GM12878 (cell line): ENCODE data around the gene GPR108. TPM values are rescaled to one million over a fixed set of nuclear protein-coding genes. Genes with fewer than 3 reads are reported as not detected.
A peak's percentile ranks its signal among the peaks of the same experiment; 100 is the strongest.

Source experiments
- ATAC-seq: fragments of 200-7000 bp; cut with Tn5 transposase; 3 replicates; pipeline ENCODE4 v1.9.1; 2020; ENCODE audit warnings: mild to moderate bottlenecking, moderate library complexity
- BruUV-seq: library from RNA; stranded (reverse); fragments of 400-500 nt; replicated peaks from 2 replicates; lab custom pipeline; 2021; lab: Mats Ljungman, UMichigan
- CTCF ChIA-PET: fragments of 300-600 bp; sonication (Branson Sonifier 250); formaldehyde crosslinking; extraction: SDS; loops from one replicate; lab custom pipeline; 2021; ENCODE audit warnings: inconsistent platforms; lab: Yijun Ruan, JAX
- POLR2A ChIA-PET: fragments of 350-600 bp; formaldehyde crosslinking; extraction: SDS; loops from one replicate; lab custom pipeline; 2021; ENCODE audit warnings: inconsistent platforms; lab: Charles Lee
- RAD21 ChIA-PET: fragments of 300-600 bp; sonication (Branson Sonifier 250); formaldehyde crosslinking; loops from one replicate; lab custom pipeline; 2023; ENCODE audit warnings: antibody characterized with exemption; ENCODE audit not compliant: unreplicated experiment; lab: Charles Lee
- SMC1A ChIA-PET: fragments of 300-600 bp; sonication (Branson Sonifier 250); formaldehyde crosslinking; loops from one replicate; lab custom pipeline; 2023; ENCODE audit not compliant: unreplicated experiment, uncharacterized antibody; lab: Charles Lee
- DNase-seq: peaks from one replicate; pipeline ENCODE4 v3.0.0-alpha.2; 2011; ENCODE audit warnings: low read depth, low spot score
- FAIRE-seq: peaks from 3 replicates; lab custom pipeline; 2011; peaks lifted over from hg19 to GRCh38; lab: Jason Lieb, UNC
- H2AFZ ChIP-seq: 2 replicates; pipeline ENCODE4 v1.6.0; 2011; ENCODE audit warnings: low read depth, low read length, control low read depth; ENCODE audit not compliant: control insufficient read depth
- H3K27ac ChIP-seq: 2 replicates; pipeline ENCODE4 v1.5.1; 2011; ENCODE audit warnings: control low read depth; ENCODE audit not compliant: control insufficient read depth, insufficient read depth
- H3K27me3 ChIP-seq, 2 experiments: replicated peaks in 1 of 2; 2 replicates each; pipeline versions ENCODE4 v1.6.0 to v1.6.1; 2011; ENCODE audit warnings: low read length in 1 of 2; ENCODE audit not compliant: control insufficient read depth in 2 of 2, insufficient read depth in 2 of 2
- H3K36me3 ChIP-seq, 2 experiments: 2 replicates each; pipeline ENCODE4 v1.5.1; 2011; ENCODE audit warnings: low read length in 1 of 2; ENCODE audit not compliant: control insufficient read depth in 2 of 2, insufficient read depth in 2 of 2
- H3K4me1 ChIP-seq: 2 replicates; pipeline ENCODE4 v1.6.1; 2011; ENCODE audit warnings: mild to moderate bottlenecking, low read length, moderate library complexity, mixed read lengths; ENCODE audit not compliant: control insufficient read depth, insufficient read depth
- H3K4me2 ChIP-seq: 2 replicates; pipeline ENCODE4 v1.6.0; 2011; ENCODE audit warnings: control low read depth; ENCODE audit not compliant: control insufficient read depth, insufficient read depth
- H3K4me3 ChIP-seq: fragments of 200-600 bp; sonication (generic); 2 replicates; pipeline ENCODE4 v1.5.1; 2016
- H3K79me2 ChIP-seq: 2 replicates; pipeline ENCODE4 v1.6.0; 2011; ENCODE audit warnings: low read length; ENCODE audit not compliant: control insufficient read depth, insufficient read depth
- H3K9ac ChIP-seq: 2 replicates; pipeline ENCODE4 v1.8.0; 2011; ENCODE audit warnings: low read length, control low read depth, mixed read lengths; ENCODE audit not compliant: control insufficient read depth, insufficient read depth
- H3K9me3 ChIP-seq: replicated peaks from 3 replicates; pipeline ENCODE4 v1.5.1; 2011; ENCODE audit warnings: mild to moderate bottlenecking, low read length; ENCODE audit not compliant: control insufficient read depth, insufficient read depth
- H4K20me1 ChIP-seq: 2 replicates; pipeline ENCODE4 v1.6.0; 2011; ENCODE audit not compliant: control insufficient read depth, insufficient read depth
- CHD4 ChIP-seq: fragments of 200-600 bp; sonication (generic); IDR thresholded peaks from 2 replicates; pipeline ENCODE4 v1.6.1; 2016; ENCODE audit warnings: mild to moderate bottlenecking
- HDAC6 ChIP-seq: fragments of 200-600 bp; sonication (generic); IDR thresholded peaks from one replicate; pipeline ENCODE4 v1.8.0; 2017; ENCODE audit warnings: antibody characterized with exemption; ENCODE audit not compliant: unreplicated experiment
- POLR2AphosphoS5 ChIP-seq: IDR thresholded peaks from 2 replicates; pipeline ENCODE4 v1.6.1; 2011; ENCODE audit warnings: mild to moderate bottlenecking, low read length, inconsistent platforms
- SMAD1 ChIP-seq: fragments of 450-650 bp; IDR thresholded peaks from 2 replicates; pipeline ENCODE4 v1.6.1; 2018; ENCODE audit warnings: mild to moderate bottlenecking, low read depth; ENCODE audit not compliant: partially characterized antibody
- WGBS: methylation state at CpG from one replicate; pipeline ENCODE4 v1.1.6; 2016; ENCODE audit warnings: low lambda C conversion rate; ENCODE audit not compliant: insufficient replicate concordance, insufficient coverage; ENCODE audit errors: missing lambda C conversion rate; 5-methylcytosine and 5-hydroxymethylcytosine counted together
- in situ Hi-C: fragments of 300-500 bp; cut with MboI; formaldehyde crosslinking; loops from 9 replicates; pipeline ENCODE4 v1.14.3; 2018; ENCODE audit warnings: mixed read lengths
- intact Hi-C: fragments of 100-400 bp; cut with micrococcal nuclease; formaldehyde crosslinking; loops from one replicate; pipeline ENCODE4 v1.14.2; 2022; ENCODE audit not compliant: unreplicated experiment
- polyA plus RNA-seq, 11 experiments: library from polyadenylated mRNA; depleted of rRNA in 4 of 11; unstranded in 6 of 11; stranded (reverse) in 5 of 11; fragments of >200 nt; fragmentation: Nextera tagmentation in 4 of 11; fragmentation: Illumina TruSeq in 1 of 11; extraction: Ambion mirVana in 4 of 11; extraction: Trizol in 1 of 11; gene quantifications; 1 replicate in 1 of 11; 2 replicates in 10 of 11; pipeline versions ENCODE4 v1.2.1 to v1.2.3, GENCODE V29; 2011 to 2016; ENCODE audit warnings: inconsistent platforms in 2 of 11, missing spikeins in 2 of 11, low read depth in 1 of 11
- total RNA-seq, 4 experiments: library from RNA; depleted of rRNA in 3 of 4; stranded (reverse); fragments of >200 nt in 3 of 4; fragmentation: Illumina TruSeq in 1 of 4; extraction: Trizol in 1 of 4; gene quantifications; 2 replicates each; pipeline versions ENCODE4 v1.2.1 to v1.2.3, GENCODE V29; 2013 to 2021
- TF ChIP-seq, protein P1 (sequence below): fragments of 450-650 bp; conservative IDR thresholded peaks from 2 replicates; pipeline ENCODE4 v1.6.1; 2017; ENCODE audit warnings: mild to moderate bottlenecking, moderate library complexity
- TF ChIP-seq, protein P2 (sequence below): fragments of 450-650 bp; IDR thresholded peaks from 2 replicates; pipeline ENCODE4 v1.6.1; 2017; ENCODE audit warnings: antibody characterized with exemption, mild to moderate bottlenecking, moderate library complexity
- TF ChIP-seq, protein P3 (sequence below): fragments of 450-650 bp; IDR thresholded peaks from 2 replicates; pipeline ENCODE4 v1.6.1; 2016; ENCODE audit warnings: mild to moderate bottlenecking, moderate library complexity, borderline replicate concordance

The GPR108 gene
- total and polyA plus RNA-seq, 10 of the 15 experiments (the other 5 are each of a cell fraction or from before 2014, with no cell fraction given) = 4.4 to 87.2 (median 57.1) TPM

DNA sequence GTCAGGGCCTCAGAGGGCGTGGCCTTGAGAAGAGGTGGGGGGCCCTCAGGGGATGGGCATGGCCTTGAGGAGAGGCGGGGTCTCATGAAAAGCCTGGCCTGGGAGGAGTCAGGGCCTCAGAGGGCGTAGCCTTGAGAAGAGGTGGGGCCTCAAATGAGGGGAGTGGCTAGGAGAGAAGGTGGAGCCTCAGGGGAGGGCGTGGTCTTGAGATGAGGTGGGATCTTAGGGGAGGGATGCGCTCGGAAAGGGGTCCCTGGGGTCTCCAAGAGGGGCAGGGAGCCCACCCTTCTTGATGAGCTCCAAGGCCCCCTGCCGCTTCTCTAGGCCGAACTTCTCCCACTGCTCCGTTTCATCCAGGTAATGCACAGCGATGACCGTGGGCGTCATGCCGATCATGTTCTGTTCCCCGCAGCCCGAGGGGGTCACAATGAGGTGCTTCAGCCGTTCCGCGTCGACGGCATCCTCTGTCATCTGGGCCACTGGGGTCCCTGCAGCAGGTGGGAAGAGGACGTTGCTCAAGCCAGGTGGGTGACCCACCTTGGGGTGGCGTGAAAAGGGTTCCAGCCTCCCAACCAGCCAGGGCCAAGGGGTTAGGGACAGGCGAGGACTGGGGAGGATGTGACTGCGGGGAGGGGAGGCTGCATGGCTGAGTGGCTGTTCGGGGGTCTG, 43.1 kb downstream of the GPR108 start:
- in situ Hi-C loops = no loop called here
- peak; percentile 72 for ATAC-seq
- H3K4me1 ChIP-seq = no peaks in the 10 kb centered on the region
- no peaks in the 10 kb centered on the region for H3K79me2 ChIP-seq
- no peaks in the 10 kb centered on the region for H3K36me3 ChIP-seq
- no peak for DNase-seq
- H3K27me3 ChIP-seq = no peaks in the 10 kb centered on the region
- 80% methylated on average over 24 of the region's 25 CpGs for WGBS
- H4K20me1 ChIP-seq = no peaks in the 10 kb centered on the region
- TF ChIP-seq, protein P1, sequence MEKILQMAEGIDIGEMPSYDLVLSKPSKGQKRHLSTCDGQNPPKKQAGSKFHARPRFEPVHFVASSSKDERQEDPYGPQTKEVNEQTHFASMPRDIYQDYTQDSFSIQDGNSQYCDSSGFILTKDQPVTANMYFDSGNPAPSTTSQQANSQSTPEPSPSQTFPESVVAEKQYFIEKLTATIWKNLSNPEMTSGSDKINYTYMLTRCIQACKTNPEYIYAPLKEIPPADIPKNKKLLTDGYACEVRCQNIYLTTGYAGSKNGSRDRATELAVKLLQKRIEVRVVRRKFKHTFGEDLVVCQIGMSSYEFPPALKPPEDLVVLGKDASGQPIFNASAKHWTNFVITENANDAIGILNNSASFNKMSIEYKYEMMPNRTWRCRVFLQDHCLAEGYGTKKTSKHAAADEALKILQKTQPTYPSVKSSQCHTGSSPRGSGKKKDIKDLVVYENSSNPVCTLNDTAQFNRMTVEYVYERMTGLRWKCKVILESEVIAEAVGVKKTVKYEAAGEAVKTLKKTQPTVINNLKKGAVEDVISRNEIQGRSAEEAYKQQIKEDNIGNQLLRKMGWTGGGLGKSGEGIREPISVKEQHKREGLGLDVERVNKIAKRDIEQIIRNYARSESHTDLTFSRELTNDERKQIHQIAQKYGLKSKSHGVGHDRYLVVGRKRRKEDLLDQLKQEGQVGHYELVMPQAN = no peak
- TF ChIP-seq HDAC6 = no peak
- TF ChIP-seq SMAD1 = no peak
- no peak for TF ChIP-seq CHD4
- SMC1A ChIA-PET = no interaction called here
- H3K4me3 ChIP-seq = no peak overlapping the region
- no peak for FAIRE-seq
- no peak overlapping the region for H3K4me2 ChIP-seq
- RAD21 ChIA-PET = no interaction called here
- BruUV-seq = no TSS peak
- no peak overlapping the region for H3K9ac ChIP-seq
- H3K9me3 ChIP-seq = no peaks in the 10 kb centered on the region
- H2AFZ ChIP-seq = no peak overlapping the region
- CTCF ChIA-PET = no interaction called here
- POLR2A ChIA-PET = interaction anchor here (0.7 kb wide), 1 partner anchor 26 kb away, joined by 3 read pairs; the partner anchor contains the start of gene C3
- H3K27ac ChIP-seq = no peak overlapping the region
- intact Hi-C loops = no loop called here

DNA sequence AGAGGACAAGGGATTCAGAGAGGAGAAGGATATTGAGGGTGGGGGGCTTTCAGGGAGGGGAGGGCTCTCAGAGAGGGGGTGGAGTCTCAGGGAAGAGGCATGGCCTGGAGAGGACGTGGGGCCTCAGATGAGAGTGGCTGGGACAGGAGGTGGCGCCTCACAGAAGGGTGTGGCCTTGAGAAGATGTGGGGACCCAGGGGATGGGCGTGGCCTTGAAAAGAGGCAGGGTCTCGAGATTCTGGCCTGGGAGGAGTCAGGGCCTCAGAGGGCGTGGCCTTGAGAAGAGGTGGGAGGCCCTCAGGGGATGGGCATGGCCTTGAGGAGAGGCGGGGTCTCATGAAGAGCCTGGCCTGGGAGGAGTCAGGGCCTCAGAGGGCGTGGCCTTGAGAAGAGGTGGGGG, 43.7 kb downstream of the GPR108 start:
- intact Hi-C loops = no loop called here
- ATAC-seq = peak; percentile 39

More for the DNA sequence above, 43.7 kb downstream of the GPR108 start:
- no peaks in the 10 kb centered on the region for H3K36me3 ChIP-seq
- ChIA-PET SMC1A (no interaction called here), CTCF (no interaction called here), RAD21 (no interaction called here), POLR2A (no interaction called here)
- no peak overlapping the region for H2AFZ ChIP-seq
- TF ChIP-seq POLR2AphosphoS5 = no peak
- TF ChIP-seq, protein P2, sequence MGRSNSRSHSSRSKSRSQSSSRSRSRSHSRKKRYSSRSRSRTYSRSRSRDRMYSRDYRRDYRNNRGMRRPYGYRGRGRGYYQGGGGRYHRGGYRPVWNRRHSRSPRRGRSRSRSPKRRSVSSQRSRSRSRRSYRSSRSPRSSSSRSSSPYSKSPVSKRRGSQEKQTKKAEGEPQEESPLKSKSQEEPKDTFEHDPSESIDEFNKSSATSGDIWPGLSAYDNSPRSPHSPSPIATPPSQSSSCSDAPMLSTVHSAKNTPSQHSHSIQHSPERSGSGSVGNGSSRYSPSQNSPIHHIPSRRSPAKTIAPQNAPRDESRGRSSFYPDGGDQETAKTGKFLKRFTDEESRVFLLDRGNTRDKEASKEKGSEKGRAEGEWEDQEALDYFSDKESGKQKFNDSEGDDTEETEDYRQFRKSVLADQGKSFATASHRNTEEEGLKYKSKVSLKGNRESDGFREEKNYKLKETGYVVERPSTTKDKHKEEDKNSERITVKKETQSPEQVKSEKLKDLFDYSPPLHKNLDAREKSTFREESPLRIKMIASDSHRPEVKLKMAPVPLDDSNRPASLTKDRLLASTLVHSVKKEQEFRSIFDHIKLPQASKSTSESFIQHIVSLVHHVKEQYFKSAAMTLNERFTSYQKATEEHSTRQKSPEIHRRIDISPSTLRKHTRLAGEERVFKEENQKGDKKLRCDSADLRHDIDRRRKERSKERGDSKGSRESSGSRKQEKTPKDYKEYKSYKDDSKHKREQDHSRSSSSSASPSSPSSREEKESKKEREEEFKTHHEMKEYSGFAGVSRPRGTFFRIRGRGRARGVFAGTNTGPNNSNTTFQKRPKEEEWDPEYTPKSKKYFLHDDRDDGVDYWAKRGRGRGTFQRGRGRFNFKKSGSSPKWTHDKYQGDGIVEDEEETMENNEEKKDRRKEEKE = no peak
- TF ChIP-seq, protein P3, sequence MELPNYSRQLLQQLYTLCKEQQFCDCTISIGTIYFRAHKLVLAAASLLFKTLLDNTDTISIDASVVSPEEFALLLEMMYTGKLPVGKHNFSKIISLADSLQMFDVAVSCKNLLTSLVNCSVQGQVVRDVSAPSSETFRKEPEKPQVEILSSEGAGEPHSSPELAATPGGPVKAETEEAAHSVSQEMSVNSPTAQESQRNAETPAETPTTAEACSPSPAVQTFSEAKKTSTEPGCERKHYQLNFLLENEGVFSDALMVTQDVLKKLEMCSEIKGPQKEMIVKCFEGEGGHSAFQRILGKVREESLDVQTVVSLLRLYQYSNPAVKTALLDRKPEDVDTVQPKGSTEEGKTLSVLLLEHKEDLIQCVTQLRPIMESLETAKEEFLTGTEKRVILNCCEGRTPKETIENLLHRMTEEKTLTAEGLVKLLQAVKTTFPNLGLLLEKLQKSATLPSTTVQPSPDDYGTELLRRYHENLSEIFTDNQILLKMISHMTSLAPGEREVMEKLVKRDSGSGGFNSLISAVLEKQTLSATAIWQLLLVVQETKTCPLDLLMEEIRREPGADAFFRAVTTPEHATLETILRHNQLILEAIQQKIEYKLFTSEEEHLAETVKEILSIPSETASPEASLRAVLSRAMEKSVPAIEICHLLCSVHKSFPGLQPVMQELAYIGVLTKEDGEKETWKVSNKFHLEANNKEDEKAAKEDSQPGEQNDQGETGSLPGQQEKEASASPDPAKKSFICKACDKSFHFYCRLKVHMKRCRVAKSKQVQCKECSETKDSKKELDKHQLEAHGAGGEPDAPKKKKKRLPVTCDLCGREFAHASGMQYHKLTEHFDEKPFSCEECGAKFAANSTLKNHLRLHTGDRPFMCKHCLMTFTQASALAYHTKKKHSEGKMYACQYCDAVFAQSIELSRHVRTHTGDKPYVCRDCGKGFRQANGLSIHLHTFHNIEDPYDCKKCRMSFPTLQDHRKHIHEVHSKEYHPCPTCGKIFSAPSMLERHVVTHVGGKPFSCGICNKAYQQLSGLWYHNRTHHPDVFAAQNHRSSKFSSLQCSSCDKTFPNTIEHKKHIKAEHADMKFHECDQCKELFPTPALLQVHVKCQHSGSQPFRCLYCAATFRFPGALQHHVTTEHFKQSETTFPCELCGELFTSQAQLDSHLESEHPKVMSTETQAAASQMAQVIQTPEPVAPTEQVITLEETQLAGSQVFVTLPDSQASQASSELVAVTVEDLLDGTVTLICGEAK = no peak
- in situ Hi-C loops = no loop called here
- H3K27me3 ChIP-seq = no peaks in the 10 kb centered on the region
- H3K4me1 ChIP-seq = no peaks in the 10 kb centered on the region
- H3K9ac ChIP-seq = no peak overlapping the region
- no TSS peak for BruUV-seq
- no peak overlapping the region for H3K27ac ChIP-seq
- H3K4me2 ChIP-seq = no peak overlapping the region
- 40% methylated on average over 5 of the region's 7 CpGs for WGBS
- H4K20me1 ChIP-seq = no peaks in the 10 kb centered on the region
- H3K4me3 ChIP-seq = no peak overlapping the region
- FAIRE-seq = no peak
- DNase-seq = no peak
- H3K79me2 ChIP-seq = no peaks in the 10 kb centered on the region
- peaks cover 1% of the 10 kb centered on the region; the same call in 1 of the 3 replicates for H3K9me3 ChIP-seq
